NCI-H1694 (cell line): Measurements from ENCODE around the gene IL22.
"Not testable (repeated sequence)": the region's sequence is repeated elsewhere in the genome, so short reads cannot be mapped to it uniquely, and the experiment has no call there.

Source experiments
- DNase-seq: peaks from one replicate; lab custom pipeline; 2025; lab: John Stamatoyannopoulos, UW

Gene IL22

GRCh38 chr12:68229956-68230355 lies 23.4 kb downstream of the IL22 start:
- DNase-seq, result no peak

GRCh38 chr12:68227356-68227755 lies 26.0 kb downstream of the IL22 start:
- no peak for DNase-seq

- DNase-seq, result no peak
These were observed 27.6 kb downstream of the IL22 start, which contains the start of gene IL26 for GRCh38 chr12:68225576-68226476. Gene IL26 (minus strand): TSS chr12:68225810. CDS start chr12:68225756, 54 bp downstream.

GRCh38 chr12:68224613-68225285 lies 28.7 kb downstream of the IL22 start:
- DNase-seq, result no peak

GRCh38 chr12:68223067-68223747 lies 30.2 kb downstream of the IL22 start:
- DNase-seq, result peak; percentile 63

- DNase-seq, result peak; percentile 76
These were observed 31.1 kb downstream of the IL22 start for GRCh38 chr12:68222326-68222725.

GRCh38 chr12:68221497-68221896 lies 31.9 kb downstream of the IL22 start:
- DNase-seq, result no peak

GRCh38 chr12:68210875-68211274 lies 42.5 kb downstream of the IL22 start:
- DNase-seq, result no peak

DNA sequence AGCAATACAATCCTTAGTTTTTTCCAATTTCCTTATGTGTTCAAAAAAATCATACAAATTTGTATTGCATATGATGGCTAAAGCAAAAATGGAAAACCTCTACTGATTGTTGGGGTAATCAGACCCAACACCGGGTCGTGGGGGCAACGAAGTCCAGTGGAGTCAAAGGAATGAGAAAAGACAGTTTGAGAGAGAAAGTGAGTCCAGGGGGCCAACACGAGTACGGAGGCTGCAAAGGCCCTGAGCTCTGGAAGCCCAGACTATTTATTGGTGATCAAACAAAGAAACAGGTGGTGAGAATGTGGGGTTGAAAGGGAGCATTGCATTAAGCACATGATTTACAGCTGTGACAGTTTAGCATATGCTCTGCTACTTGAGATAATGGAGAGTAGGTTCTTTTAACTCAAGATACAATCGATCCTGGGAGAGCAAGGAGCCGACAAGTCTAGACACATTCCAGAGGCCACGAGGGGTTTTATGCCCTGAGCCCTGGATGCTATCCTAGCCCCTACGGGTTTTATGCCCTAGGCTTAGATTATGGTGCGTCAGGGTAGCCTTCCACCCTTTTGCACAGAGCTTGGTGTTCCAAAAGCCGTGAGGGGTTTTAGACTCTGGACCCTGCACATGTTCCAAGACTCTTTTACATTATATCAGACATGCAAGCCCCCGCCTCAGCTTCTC lies 44.2 kb downstream of the IL22 start:
- not testable (repeated sequence) for DNase-seq

DNA sequence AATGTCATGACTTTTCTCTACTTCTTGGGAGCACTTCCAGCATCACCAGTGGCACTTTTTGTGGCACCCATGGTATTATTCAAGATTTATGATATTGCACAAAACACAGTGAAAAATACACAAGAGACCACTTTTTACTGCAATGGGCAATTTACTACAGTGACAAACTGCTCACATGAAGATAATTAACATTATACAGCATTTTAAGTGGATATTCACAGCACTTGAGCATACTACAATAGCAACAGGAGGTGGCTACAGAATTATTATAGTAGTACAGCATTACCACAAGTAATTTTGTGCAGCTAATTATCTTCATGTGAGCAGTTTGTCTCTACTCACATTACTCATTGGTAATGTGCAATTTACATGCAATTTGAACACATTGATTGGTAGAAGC lies 46.1 kb downstream of the IL22 start:
- DNase-seq, result peak; percentile 20

DNA sequence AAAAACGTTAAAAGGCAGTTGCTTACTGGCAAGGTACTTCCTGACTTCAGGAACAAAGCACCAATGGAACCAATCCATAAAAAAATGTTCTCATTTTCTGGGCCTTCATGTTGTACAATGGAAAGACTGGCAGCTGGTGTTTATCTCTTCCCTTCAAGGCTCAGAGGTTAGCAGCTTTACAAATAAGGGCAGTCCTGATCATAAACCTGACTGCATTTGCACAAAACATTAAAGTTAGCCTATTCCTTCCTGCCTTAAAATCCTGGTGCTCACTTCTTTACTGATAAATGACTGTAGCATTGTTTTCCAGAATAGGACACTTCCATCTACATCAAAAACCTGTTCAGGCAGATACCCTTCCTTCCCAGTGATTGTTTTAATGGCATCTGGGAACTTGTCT lies 47.0 kb downstream of the IL22 start:
- DNase-seq, result peak; percentile 50

- DNase-seq, result no peak
These were observed 49.9 kb downstream of the IL22 start for GRCh38 chr12:68203460-68203875.

- DNase-seq, result no peak
These were observed 52.5 kb downstream of the IL22 start for GRCh38 chr12:68200854-68201253.

DNA sequence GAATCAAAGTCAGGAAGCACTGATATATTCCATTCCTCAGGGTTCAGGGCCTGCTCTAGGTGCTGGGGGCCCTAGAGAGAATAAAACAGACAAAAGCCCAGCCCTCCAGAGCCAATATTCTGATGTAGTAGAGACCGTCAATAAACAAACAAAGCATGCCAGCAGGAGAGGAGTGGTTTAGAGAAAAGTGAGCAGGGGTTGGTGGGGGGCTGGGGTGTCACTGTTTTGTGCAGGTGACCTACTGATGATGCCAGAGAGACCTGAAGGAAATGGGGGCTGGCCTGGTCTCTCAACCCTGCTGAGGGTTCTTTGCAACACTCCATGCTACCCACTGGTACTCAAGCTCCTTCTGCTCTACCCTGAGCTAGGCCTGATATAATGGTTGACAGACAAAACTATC lies 54.3 kb downstream of the IL22 start:
- DNase-seq, result no peak

GRCh38 chr12:68198507-68199086 lies 54.8 kb downstream of the IL22 start:
- DNase-seq, result no peak
